Ascending aorta (tissue), 2 donors: Measurements from ENCODE around the gene STK11IP. TPM values are rescaled to one million over a fixed set of nuclear protein-coding genes. Genes with fewer than 3 reads are reported as not detected.
A peak's percentile ranks its signal among the peaks of the same experiment; 100 is the strongest.

Source experiments
- DNase-seq, 2 donors: peaks; one replicate each; pipeline ENCODE4 v3.0.0-alpha.2; 2019; ENCODE audit warnings: low spot score in 2 of 2
- H3K27ac ChIP-seq, 2 donors: fragments of 200-600 bp; sonication (generic); one replicate each; pipeline ENCODE4 v1.5.1; 2016 to 2017; ENCODE audit warnings: mild to moderate bottlenecking in 1 of 2
- H3K27me3 ChIP-seq: fragments of 200-600 bp; sonication (generic); one replicate; pipeline ENCODE4 v1.5.1; 2017
- H3K36me3 ChIP-seq, 2 donors: fragments of 200-600 bp; sonication (generic); one replicate each; pipeline ENCODE4 v1.5.1; 2016
- H3K4me1 ChIP-seq, 2 donors: fragments of 200-600 bp; sonication (generic); one replicate each; pipeline ENCODE4 v1.5.1; 2016 to 2017; ENCODE audit warnings: mild to moderate bottlenecking in 1 of 2
- H3K4me3 ChIP-seq, 2 donors: fragments of 200-600 bp; sonication (generic); one replicate each; pipeline ENCODE4 v1.5.1; 2016 to 2017; ENCODE audit warnings: mild to moderate bottlenecking in 1 of 2
- H3K9me3 ChIP-seq, 2 donors: fragments of 200-600 bp; sonication (generic); one replicate each; pipeline ENCODE4 v1.5.1; 2016
- CTCF ChIP-seq, 3 experiments: fragments of 200-600 bp in 2 of 3; fragments of 450-650 bp in 1 of 3; sonication (generic) in 2 of 3; IDR thresholded peaks; one replicate each; pipeline ENCODE4 v1.5.1; 2016 to 2019; ENCODE audit warnings: antibody characterized with exemption in 3 of 3, mild to moderate bottlenecking in 1 of 3, moderate library complexity in 1 of 3
- intact Hi-C: fragments of 100-400 bp; cut with DNase I; formaldehyde crosslinking; loops from one replicate; pipeline ENCODE4 v1.15.1; 2023
- total RNA-seq: library from RNA; depleted of rRNA; stranded (reverse); fragments of >200 nt; gene quantifications from one replicate; pipeline ENCODE4 v1.1.0, GENCODE V29; 2016

The STK11IP gene
- total RNA-seq, 1 donor from 2014 or later: 138 TPM

DNA sequence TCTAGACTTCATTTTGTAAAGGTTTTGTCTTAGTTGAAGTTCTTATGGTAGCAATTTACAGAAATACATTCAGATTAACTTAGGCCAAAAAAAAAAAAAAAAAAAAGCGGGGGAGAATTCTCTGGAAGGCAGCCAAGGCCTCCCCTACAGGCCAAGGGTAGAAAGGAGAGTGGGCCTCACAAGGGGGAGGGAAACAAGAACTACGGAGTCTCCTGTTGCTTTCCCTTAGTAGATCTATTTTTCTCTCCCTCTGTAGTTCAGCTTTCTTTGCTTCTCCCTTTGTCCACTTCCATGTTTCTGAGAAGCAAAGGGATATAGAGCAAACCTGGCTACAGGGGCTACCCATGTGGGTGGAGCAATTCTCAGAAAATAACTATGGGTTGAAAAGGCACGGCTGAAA lies 2.4 kb upstream of the STK11IP start:
- Histone ChIP-seq H3K36me3 (no peaks in the 10 kb centered on the region), H3K27me3 (no peaks in the 10 kb centered on the region), H3K9me3 (no peaks in the 10 kb centered on the region), H3K27ac (peak overlapping the region in 1 of 2 donors; percentile 5), H3K4me3 (no peak overlapping the region), H3K4me1 (peaks cover 0 to 9% of the 10 kb centered on the region in 2 donors)
- no peak for TF ChIP-seq CTCF (IDR thresholded peaks at IDR 0.05)
- intact Hi-C loops: loop anchor here (5.0 kb wide), 1 partner anchor 208 kb away; the partner anchor contains the start of gene DNPEP
- DNase-seq: no peak

GRCh38 chr2:219596954-219597551 lies 604 bp upstream of the STK11IP start:
- H3K4me3 ChIP-seq: peak overlapping the region; percentile 70 to 73
- no peak for DNase-seq
- intact Hi-C loops: loop anchor here (1.0 to 5.0 kb wide), 4 partner anchors 26 to 210 kb away; partner anchors contain the start of genes CHPF, DNPEP and OBSL1
- no peak for TF ChIP-seq CTCF (IDR thresholded peaks at IDR 0.05)
- peaks cover 11% of the 10 kb centered on the region in 2 donors for H3K36me3 ChIP-seq
- no peaks in the 10 kb centered on the region for H3K9me3 ChIP-seq
- peaks cover 0 to 9% of the 10 kb centered on the region in 2 donors for H3K4me1 ChIP-seq
- peak overlapping the region; percentile 88 for H3K27ac ChIP-seq
- H3K27me3 ChIP-seq: no peaks in the 10 kb centered on the region

DNA sequence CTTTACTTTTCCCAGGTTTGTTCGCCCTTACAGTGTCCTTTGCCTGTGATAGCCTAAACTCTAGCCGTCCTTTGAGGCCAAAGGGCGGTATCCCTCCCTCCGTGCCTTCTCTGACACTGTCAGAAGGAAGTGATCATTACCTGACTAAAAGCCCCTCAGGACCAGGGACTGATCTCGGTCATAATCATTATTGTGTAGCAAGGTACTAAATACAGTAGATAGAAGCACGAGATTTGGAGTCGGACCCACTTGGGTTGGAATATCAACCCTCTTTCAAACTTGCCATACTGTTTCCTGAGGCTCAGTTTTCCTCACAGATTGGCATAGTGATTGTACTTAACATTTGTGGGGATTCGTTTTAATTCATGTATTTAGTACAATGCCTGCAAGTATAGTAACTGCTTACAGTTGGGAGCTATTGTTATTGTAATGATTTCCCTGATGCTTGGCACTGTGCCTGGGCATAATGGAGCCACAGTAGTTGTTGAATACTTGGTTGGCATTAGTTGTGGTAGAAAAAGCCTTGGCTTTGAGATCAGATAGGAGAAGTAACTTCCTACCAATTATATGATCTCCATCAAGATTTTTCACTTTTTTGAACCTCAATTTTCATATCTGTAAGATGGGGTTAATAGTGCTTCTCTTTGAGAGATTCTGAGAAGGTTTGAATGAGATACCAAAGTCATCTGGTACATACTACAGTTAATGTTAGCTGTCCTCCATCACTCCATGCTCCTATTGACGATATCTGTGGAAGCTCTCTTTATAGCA lies 836 bp downstream of the STK11IP start:
- Histone ChIP-seq H3K27me3 (no peaks in the 10 kb centered on the region), H3K36me3 (peaks cover 22 to 23% of the 10 kb centered on the region in 2 donors), H3K4me1 (peaks cover 0 to 9% of the 10 kb centered on the region in 2 donors), H3K4me3 (peak overlapping the region; percentile 70 to 73), H3K9me3 (no peaks in the 10 kb centered on the region), H3K27ac (peak overlapping the region; percentile 88)
- no peak for DNase-seq
- intact Hi-C loops: loop anchor here (1.0 to 5.0 kb wide), 3 partner anchors 44 to 211 kb away; partner anchors contain the start of gene DNPEP
- TF ChIP-seq CTCF (IDR thresholded peaks at IDR 0.05): no peak

- Histone ChIP-seq H3K9me3 (no peaks in the 10 kb centered on the region), H3K4me1 (no peaks in the 10 kb centered on the region), H3K4me3 (no peak overlapping the region), H3K36me3 (peaks cover 56 to 73% of the 10 kb centered on the region in 2 donors), H3K27ac (no peak overlapping the region), H3K27me3 (no peaks in the 10 kb centered on the region)
- DNase-seq: no peak
- TF ChIP-seq CTCF (IDR thresholded peaks at IDR 0.05): no peak
- intact Hi-C loops: no loop called here
These were observed 6.1 kb downstream of the STK11IP start for GRCh38 chr2:219603771-219604170.

DNA sequence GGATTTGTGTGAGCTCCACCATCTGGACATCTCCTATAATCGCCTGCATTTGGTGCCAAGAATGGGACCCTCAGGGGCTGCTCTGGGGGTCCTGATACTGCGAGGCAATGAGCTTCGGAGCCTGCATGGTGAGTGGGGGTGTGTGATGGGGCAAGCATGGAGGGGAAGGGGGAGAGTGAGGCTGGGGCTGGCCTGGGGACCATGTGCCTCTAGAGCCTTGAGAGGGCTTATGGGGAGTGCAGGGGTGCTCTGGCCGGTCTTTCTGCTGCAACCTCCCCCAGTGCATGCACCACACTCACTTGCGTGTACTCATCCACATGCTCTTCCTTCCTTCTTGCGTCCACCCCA lies 7.9 kb downstream of the STK11IP start:
- Histone ChIP-seq H3K9me3 (no peaks in the 10 kb centered on the region), H3K4me3 (no peak overlapping the region), H3K27ac (no peak overlapping the region), H3K27me3 (no peaks in the 10 kb centered on the region), H3K4me1 (no peaks in the 10 kb centered on the region), H3K36me3 (peaks cover 66 to 86% of the 10 kb centered on the region in 2 donors)
- intact Hi-C loops: no loop called here
- no peak for DNase-seq
- TF ChIP-seq CTCF (IDR thresholded peaks at IDR 0.05): no peak
